GM18498 (cell line): Measurements from ENCODE around the gene TOMM6.

Experiments used
- ATAC-seq: cut with Tn5 transposase; IDR thresholded peaks from one replicate; pipeline ENCODE4 v1.9.1; 2021; ENCODE audit warnings: mild to moderate bottlenecking, moderate library complexity; ENCODE audit not compliant: unreplicated experiment

Gene TOMM6

DNA sequence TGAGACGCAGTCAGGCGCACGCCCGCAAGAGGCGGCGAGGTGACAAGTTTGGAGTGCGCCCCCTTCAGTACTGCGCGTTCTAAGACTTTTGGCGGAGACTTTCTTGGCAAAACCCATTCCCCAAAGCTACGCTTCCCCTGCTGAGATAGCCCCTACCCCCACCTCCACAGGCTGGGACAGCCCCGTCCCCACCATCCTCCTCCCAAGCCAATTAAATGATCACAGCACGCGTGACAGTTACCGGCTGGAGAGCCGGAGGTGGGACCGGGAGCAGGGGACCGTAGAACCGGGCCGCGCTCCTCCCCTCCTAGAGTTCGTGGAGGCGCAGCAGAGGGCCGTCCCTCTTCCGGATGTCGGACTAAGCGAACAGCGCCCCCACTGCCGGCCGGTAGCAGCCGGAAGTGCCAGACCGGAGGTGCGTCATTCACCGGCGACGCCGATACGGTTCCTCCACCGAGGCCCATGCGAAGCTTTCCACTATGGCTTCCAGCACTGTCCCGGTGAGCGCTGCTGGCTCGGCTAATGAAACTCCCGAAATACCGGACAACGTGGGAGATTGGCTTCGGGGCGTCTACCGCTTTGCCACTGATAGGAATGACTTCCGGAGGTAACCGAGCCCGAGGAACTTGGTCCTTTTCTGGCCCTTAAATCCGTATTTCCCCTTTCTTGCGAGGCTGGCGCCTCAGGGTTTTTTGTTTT, at the start of gene TOMM6:
TSS of gene TOMM6 (plus strand) at position 476 of the 699 bp plus-strand sequence. CDS start at position 480, 4 bp downstream.
- ATAC-seq = peak; percentile 83

- ATAC-seq = no peak
Observed at GRCh38 chr6:41739041-41739440, 48.5 kb upstream of the TOMM6 start.

- ATAC-seq = no peak
Observed at GRCh38 chr6:41740366-41741162, 46.9 kb upstream of the TOMM6 start.

DNA sequence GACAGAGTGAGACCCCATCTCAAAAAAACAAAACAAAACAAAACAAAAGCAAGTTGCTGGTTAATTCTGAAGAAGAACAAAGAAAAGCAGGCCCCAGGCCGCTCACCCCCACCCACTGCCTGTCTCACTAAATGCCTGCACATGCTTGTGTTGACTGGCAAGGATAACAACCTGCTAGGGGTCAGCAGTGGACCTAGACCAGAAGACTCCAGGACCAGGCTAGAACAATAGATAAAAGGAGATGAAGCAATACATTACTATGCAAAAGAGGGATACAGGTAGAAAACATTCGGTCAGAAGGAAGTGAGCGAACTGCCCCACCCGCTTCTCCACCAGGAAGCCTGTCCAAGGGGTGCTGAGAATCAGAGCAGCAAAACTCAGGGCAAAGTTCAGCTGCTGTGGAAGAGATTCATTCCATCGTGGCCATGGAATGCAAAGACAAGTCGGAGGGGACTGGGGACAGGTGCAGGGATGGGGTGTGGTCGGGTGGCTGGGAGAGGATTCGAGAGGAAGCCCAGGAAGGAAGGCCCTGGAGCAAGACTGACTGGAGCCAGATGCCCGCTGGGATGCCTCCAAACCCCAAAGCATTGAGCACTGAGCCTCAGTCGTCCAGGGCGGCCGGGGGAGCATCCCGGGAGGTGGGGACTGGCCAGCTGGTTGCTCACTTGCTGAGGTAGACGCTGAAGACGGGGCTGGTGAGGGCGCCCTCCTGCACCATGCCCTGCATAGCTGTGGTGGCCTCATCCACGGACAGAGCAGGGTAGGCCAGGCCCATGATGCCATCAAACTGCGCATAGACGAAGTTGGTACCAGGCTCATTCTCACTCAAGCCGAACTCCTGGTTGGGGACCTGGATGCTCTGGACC, 45.6 kb upstream of the TOMM6 start:
- no peak for ATAC-seq

DNA sequence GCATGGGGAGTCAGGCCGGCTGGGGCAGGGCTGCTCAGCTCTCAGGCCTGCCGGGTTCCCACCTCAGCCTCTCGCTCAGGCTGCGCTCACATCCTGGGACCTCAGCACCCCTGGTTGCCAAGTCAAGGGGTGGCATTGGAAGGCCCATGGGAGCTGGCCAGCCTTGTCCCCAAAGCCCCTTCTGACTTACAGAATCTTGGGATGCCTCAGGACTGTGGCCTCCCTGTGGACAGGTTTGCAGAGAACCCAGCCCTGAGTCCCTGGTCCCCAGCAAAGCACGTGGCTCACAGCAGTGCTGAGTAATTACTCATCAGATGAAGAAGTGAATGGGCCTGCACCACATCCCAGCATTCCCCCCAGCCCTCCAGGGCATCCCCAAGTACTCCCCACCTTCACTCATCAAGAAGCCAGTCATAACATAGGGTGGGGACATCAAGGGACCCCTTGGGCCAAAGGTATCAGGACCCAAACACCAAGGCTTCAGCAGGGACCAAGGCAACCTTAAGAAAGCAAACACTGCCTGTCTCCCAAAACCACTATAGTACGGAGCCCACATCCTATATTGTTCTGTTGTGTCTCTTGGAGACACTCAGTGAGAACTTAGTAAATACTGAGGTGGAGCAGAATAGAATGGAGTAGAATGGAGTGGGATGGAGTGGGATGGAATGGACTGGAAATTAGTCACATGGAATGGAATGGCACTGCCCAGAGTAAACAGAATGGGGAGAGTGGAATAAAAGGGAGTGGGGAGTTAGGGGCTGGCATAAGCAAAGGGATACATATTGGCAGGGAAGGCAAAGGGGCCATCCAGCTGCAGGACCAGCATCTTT, 43.9 kb upstream of the TOMM6 start:
- no peak for ATAC-seq

GRCh38 chr6:41744236-41744787, 43.2 kb upstream of the TOMM6 start:
- ATAC-seq = no peak

GRCh38 chr6:41746107-41746506, 41.4 kb upstream of the TOMM6 start:
- ATAC-seq = no peak

GRCh38 chr6:41747256-41748101, 40.0 kb upstream of the TOMM6 start, which contains the start of gene PGC:
Gene PGC, minus strand, starts transcription at chr6:41747397. Its CDS starts 63 bp downstream, at chr6:41747334.
- ATAC-seq = no peak

GRCh38 chr6:41748102-41748477, 39.4 kb upstream of the TOMM6 start:
- ATAC-seq = no peak

GRCh38 chr6:41748542-41748941, 39.0 kb upstream of the TOMM6 start:
- no peak for ATAC-seq

- ATAC-seq = no peak
Observed at GRCh38 chr6:41750374-41750773, 37.1 kb upstream of the TOMM6 start.

GRCh38 chr6:41755895-41756294, 31.6 kb upstream of the TOMM6 start:
- ATAC-seq = no peak

GRCh38 chr6:41756354-41756753, 31.1 kb upstream of the TOMM6 start:
- no peak for ATAC-seq

GRCh38 chr6:41757271-41757670, 30.2 kb upstream of the TOMM6 start:
- ATAC-seq = no peak

GRCh38 chr6:41757931-41758640, 29.4 kb upstream of the TOMM6 start:
- ATAC-seq = no peak

DNA sequence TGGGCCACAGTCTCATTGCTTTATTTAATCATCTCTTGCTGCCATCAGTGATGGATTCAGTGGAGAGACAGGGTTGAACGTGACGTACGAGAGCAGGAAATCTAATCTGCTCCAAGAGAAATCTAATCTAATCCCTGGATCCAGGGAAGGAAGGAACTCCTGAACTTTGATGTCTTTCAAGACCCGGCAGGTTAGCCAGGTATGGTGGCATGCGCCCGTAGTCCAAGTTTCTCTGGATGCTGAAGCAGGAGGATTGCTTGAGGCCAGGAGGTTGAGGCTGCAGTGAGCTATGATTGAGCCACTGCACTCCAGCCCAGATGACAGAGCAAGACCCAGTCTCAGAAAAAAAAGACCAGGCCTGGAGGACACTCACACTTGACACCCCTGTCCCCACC, 28.9 kb upstream of the TOMM6 start:
- no peak for ATAC-seq

- no peak for ATAC-seq
Observed at GRCh38 chr6:41759106-41759904, 28.2 kb upstream of the TOMM6 start.
